ENCODE results near the gene CEACAM21. TPM values are rescaled to one million over a fixed set of nuclear protein-coding genes. Genes with fewer than 3 reads are reported as not detected.

Gene CEACAM21
- total RNA-seq, 1 experiment from 2014 or later, result not detected

DNA sequence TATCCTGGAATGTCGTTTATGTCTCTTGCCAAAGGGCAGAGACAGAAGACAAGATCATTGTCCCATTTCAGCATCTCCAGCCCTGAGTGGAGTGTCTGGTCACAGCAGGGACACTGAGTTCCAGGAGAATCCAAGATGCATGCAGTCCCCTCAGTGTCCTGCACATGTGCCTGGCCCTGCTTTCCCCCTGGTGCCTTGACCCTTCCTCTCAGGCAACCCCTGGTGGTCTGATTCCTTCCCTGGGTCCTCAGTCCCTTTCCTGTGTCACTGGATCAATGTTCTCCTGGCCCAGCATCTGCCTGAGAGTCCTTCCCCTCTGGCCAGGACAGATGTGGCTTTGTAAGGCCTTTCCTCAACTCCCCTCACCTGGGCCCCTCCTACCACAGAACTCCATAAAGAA, 9.0 kb downstream of the CEACAM21 start:
- H3K27ac Mint-ChIP-seq, result no peak overlapping the region
- Histone ChIP-seq H2BK12ac (ENCODE audit: insufficient read length, low read depth, low read length) (no peak overlapping the region), H4K8ac (replicated peaks; ENCODE audit: insufficient read length, low read depth, low read length) (no peak overlapping the region), H3K18ac (ENCODE audit: insufficient read length, low read depth, low read length) (no peak overlapping the region), H3K4me1 (ENCODE audit: insufficient read depth, low read length) (no peaks in the 10 kb centered on the region), H3K79me1 (ENCODE audit: insufficient read depth, low read depth, low read length, poor library complexity, severe bottlenecking) (no peaks in the 10 kb centered on the region), H3K9me3 (ENCODE audit: control insufficient read depth, low read depth, low read length) (peaks cover 58% of the 10 kb centered on the region), H2BK120ac (ENCODE audit: low read depth, low read length, poor library complexity, severe bottlenecking) (no peak overlapping the region), H4K91ac (ENCODE audit: insufficient read length, low read depth, low read length) (no peak overlapping the region), H4K5ac (ENCODE audit: insufficient read length, low read depth, low read length) (no peak overlapping the region), H2BK20ac (ENCODE audit: low read depth, low read length, poor library complexity, severe bottlenecking) (no peak overlapping the region), H4K20me1 (ENCODE audit: control insufficient read depth, insufficient read depth, insufficient read length) (no peaks in the 10 kb centered on the region), H3K27ac (ENCODE audit: insufficient read length, low read depth, low read length) (no peak overlapping the region), H2BK15ac (ENCODE audit: low read depth, low read length) (no peak overlapping the region), H3T11ph (ENCODE audit: low read length) (no peak overlapping the region), H2BK5ac (ENCODE audit: insufficient read length, low read length) (no peak overlapping the region), H3K4ac (ENCODE audit: low read depth, low read length) (no peak overlapping the region), H3K14ac (ENCODE audit: insufficient read depth, low read length) (no peak overlapping the region), H3K27me3 (ENCODE audit: insufficient read depth, low read length) (no peaks in the 10 kb centered on the region), H3K23me2 (ENCODE audit: insufficient read length, low read depth, low read length, poor library complexity, severe bottlenecking) (no peaks in the 10 kb centered on the region), H3K4me2 (ENCODE audit: insufficient read depth, insufficient read length, low read length) (no peak overlapping the region), H2AK5ac (ENCODE audit: insufficient read length, low read length) (no peak overlapping the region), H3K9ac (ENCODE audit: extremely low read depth, insufficient read length, low read length) (no peak overlapping the region), H3K56ac (ENCODE audit: insufficient read length, low read depth, low read length) (no peak overlapping the region), H3K79me2 (ENCODE audit: insufficient read depth, low read length) (no peaks in the 10 kb centered on the region), H3K23ac (ENCODE audit: insufficient read length, low read depth, low read length) (no peak overlapping the region), H2AFZ (ENCODE audit: low read length) (no peak overlapping the region)
- H3K4me1 Mint-ChIP-seq, result no peaks in the 10 kb centered on the region
- H3K36me3 Mint-ChIP-seq (ENCODE audit: insufficient read depth in 1 of 3, low read depth in 3 of 3), result peaks cover 7 to 52% (median 19%) of the 10 kb centered on the region in 3 experiments; a peak in 6 of 7 replicates
- DNase-seq, result no peak
- H3K27me3 Mint-ChIP-seq (ENCODE audit: low read depth), result peaks cover 8% of the 10 kb centered on the region
- no CpG with 5 or more reads among the region's 1 CpG for WGBS (ENCODE audit: extremely low coverage, insufficient read length, low lambda C conversion rate)
- no peak overlapping the region for H3K4me3 Mint-ChIP-seq
- peaks cover 97 to 99% of the 10 kb centered on the region in 2 experiments for H3K9me3 Mint-ChIP-seq
- TF ChIP-seq, protein P1, sequence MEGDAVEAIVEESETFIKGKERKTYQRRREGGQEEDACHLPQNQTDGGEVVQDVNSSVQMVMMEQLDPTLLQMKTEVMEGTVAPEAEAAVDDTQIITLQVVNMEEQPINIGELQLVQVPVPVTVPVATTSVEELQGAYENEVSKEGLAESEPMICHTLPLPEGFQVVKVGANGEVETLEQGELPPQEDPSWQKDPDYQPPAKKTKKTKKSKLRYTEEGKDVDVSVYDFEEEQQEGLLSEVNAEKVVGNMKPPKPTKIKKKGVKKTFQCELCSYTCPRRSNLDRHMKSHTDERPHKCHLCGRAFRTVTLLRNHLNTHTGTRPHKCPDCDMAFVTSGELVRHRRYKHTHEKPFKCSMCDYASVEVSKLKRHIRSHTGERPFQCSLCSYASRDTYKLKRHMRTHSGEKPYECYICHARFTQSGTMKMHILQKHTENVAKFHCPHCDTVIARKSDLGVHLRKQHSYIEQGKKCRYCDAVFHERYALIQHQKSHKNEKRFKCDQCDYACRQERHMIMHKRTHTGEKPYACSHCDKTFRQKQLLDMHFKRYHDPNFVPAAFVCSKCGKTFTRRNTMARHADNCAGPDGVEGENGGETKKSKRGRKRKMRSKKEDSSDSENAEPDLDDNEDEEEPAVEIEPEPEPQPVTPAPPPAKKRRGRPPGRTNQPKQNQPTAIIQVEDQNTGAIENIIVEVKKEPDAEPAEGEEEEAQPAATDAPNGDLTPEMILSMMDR (conservative IDR thresholded peaks at IDR 0.05), result no peak
